Suppressor macrophage treated with lipopolysaccharide for 4 hours (primary cell): ENCODE measurements around the gene S100PBP.
"Not testable (repeated sequence)": the region's sequence is repeated elsewhere in the genome, so short reads cannot be mapped to it uniquely, and the experiment has no call there.

Source experiments
- DNase-seq: peaks from one replicate; pipeline ENCODE4 v3.0.0-alpha.2; 2020

Gene S100PBP

GRCh38 chr1:32786856-32787255, 30.6 kb upstream of the S100PBP start:
- peak; percentile 13 for DNase-seq

GRCh38 chr1:32789356-32789755, 28.1 kb upstream of the S100PBP start:
- DNase-seq: peak; percentile 58

GRCh38 chr1:32791881-32792280, 25.6 kb upstream of the S100PBP start:
- no peak for DNase-seq

- not testable (repeated sequence) for DNase-seq
These were observed 21.7 kb upstream of the S100PBP start for GRCh38 chr1:32795763-32796162.

DNA sequence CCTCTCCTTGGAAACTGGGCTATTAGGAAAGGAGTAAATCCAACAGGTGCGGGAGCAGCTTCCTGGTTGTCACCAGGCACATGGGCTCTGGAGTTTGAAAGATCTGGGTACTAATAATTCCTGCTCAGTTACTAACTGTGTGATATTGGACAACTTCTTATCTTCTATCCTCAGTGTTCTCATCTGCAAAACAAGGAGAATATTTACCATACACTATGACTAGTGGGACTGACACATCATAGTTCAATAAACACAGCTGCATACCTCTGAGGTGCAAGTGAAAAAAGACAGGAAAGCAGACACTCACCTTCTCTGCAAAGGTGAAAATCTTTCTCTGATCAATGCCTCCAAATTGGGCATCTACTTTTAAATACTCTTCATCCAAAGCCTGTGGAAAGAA, 20.0 kb upstream of the S100PBP start:
- DNase-seq: no peak

DNA sequence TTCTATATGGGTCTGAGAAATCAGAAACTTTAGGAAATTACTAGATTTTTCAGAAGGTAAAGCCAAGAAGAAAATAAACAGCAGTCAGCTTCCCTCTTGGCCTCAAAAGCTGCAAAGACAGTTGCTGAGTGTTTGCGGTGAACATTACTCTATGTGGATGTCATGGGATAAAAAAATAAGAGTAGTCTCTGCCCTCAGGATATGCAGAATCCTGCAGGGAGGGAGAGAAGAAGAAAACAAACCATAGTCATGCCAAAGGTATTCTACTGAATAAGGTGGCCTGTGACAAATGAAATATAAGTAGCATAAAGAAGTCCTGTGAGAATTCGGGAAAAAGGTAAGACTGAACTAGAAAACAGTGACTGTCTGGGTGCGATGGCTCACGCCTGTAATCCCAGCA, 19.3 kb upstream of the S100PBP start:
- DNase-seq: no peak

DNA sequence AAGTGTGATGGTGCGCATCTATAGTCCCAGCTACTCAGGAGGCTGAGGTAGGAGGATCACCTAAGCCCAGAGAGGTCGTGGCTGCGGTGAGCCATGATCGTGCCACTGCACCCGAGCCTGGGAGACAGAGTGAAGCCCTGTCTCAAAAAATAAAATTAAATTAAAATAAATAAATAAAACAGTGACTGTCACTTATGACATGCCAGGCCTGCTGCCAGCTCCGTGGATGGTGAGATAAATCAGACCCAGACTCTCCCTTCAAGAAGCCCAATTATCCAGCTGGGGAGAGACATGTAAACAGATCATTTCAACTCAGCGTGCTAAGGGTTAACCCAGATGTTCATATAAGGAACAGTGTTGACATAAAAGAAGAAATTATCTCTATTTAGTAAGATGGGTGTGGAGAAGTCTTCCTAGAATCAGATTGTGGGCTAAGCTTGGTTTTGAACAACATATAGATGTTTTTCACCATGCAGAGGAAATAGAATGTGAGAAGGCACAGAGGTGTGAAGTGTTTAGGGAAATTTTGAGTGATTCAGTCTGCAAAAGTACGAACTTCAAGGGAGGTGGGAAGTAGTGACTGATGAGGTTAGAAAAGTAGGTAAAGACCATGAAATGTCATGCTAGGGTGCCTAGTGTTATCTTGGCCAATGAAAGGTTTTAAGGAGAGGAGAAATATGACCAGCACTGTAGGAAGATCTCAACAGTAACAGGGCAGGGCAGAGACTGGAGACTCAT, 18.6 kb upstream of the S100PBP start:
- DNase-seq: no peak

- no peak for DNase-seq
These were observed 16.2 kb upstream of the S100PBP start for GRCh38 chr1:32801096-32801715.

DNA sequence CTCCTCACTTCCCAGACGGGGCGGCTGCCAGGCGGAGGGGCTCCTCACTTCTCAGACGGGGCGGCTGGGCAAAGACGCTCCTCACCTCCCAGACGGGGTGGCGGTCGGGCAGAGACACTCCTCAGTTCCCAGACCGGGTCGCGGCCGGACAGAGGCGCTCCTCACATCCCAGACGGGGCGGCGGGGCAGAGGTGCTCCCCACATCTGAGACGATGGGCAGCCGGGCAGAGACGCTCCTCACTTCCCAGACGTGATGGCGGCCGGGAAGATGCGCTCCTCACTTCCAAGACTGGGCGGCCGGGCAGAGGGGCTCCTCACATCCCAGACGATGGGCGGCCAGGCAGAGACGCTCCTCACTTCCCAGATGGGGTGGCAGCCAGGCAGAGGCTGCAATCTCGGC, 13.0 kb upstream of the S100PBP start:
- DNase-seq: not testable (repeated sequence)

- no peak for DNase-seq
These were observed 11.2 kb upstream of the S100PBP start for GRCh38 chr1:32806290-32806689.

DNA sequence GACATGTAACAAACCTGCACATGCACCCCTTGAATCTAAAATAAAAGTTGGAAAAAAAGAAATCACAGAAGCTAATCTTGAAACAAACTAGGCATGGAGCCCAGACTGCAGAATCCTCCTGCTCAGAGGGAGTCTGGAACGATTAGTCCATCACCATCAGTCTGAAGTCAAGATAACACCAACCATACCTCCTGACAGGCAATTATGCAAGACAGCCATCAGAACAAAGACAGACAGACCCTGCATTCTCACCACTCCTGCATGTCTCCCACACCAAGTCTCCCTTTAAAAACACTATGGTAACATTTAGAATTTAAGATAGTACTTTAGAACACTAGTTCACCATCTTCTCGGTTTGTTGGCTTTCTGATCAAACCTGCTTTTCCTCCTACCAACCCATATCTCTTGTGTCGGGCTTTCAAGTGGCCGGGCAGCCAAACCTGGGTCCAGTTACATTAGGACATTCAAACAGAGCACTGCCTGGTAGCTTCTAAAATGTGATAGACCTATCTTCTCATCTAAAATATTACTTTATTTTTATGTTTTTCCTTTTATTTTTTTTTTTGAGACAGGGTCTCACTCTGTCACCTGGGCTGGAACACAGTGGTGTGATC, 10.4 kb upstream of the S100PBP start:
- DNase-seq: no peak

- no peak for DNase-seq
These were observed 8.9 kb upstream of the S100PBP start for GRCh38 chr1:32808580-32808979.

- DNase-seq: no peak
These were observed 7.1 kb upstream of the S100PBP start for GRCh38 chr1:32810358-32810757.

- DNase-seq: no peak
These were observed 6.2 kb upstream of the S100PBP start for GRCh38 chr1:32811265-32811664.

DNA sequence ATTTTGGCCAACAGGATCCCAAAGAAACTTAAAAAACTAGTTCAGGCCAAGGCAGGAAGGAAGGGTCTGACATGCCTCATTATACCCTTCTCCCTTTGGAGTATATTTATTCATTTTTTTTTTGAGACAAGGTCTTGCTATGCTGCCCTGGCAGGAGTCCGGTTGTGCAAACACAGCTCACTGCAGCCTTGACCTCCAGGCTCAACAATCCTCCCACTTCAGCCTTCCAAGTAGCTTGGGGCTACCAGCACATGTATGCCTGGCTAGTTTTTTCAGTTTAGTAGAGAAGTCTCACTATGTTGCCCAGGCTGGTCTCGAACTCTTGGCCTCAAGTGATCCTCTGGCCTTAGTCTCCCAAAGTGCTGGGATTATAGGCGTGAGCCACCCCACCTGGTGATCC, 5.5 kb upstream of the S100PBP start:
- no peak for DNase-seq

DNA sequence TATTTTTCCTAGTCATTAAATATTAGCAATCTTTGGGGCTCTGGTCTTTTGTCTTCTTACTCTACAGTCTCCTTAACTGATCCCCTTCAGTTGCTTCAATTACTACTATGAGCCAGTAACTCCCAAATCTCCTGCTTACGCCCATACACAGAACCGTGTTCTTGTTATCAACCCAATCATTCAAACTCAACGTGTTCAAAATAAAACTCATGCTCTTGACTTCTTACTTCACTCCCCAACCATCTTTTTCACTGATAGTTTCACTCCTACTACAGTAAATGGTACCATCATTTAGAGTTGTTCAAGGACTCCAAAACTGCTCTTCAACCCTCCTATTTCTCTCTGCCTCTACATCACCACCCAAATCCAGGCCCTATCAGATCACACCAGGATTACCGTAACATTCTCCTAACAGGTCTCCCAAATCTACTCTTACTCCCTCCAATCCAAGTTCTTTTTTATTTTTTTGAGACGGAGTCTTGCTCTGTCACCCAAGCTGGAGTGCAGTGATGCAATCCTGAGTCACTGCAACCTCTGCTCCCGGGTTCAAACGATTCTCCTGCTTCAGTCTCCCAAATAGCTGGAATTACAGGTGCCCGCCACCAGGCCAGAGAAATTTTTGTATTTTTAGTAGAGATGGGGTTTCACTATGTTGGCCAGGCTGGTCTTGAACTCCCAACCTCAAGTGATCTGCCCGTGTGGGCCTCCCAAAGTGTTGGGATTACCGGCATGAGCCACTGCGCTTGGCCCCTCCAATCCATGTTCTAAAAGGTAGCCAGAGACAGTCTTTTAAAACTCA, 3.3 kb upstream of the S100PBP start:
- DNase-seq: peak; percentile 19

- DNase-seq: peak; percentile 43
These were observed 736 bp upstream of the S100PBP start for GRCh38 chr1:32816676-32817158.

DNA sequence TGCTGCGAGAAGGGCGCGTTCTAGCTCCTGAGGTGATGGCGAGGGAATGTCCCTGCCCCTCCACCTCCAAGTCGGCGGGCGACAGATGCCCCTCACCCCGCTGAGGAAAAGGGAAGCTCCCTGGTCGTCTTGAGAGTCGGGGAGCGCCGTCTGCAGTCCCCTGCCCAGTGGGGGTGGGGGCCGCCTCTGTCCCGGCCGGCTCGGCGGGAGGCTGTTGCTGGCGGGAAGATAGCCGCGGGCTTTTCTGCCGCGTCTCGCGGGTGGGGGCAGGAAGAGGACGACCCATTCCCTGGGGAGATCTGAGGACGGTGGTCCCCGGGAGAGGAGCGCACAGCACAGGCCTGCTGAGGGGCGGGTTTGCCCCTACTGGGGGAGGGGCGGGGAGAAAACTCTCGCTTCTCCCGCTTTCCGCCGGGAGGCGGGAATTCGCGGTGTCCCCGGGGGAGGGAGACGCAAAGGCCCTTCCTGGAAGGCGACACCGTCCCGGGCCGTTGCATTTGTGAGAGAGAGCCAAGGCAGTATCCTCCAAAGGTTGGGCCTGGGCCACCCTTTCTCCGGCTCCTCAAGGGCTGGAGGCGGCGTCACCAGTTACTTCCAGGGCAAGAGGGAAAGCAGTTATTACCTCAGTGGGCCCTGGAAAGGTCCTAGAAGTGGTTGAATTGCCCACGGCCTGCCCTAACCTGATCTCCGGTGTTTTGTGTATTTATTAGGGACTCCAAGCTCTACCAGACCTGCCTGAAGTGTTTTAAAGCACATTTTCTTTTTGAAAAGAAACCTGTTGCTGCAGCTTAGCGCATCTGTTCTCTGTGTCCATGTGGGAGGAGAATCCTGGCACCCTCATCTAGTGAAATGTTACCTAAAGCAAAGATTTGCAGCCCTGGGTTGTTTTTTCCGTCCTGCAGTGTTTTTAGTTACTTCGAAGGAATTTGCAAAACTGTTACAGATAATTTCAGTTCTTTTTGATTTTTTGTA, 648 bp downstream of the S100PBP start:
- DNase-seq: peak; percentile 43

DNA sequence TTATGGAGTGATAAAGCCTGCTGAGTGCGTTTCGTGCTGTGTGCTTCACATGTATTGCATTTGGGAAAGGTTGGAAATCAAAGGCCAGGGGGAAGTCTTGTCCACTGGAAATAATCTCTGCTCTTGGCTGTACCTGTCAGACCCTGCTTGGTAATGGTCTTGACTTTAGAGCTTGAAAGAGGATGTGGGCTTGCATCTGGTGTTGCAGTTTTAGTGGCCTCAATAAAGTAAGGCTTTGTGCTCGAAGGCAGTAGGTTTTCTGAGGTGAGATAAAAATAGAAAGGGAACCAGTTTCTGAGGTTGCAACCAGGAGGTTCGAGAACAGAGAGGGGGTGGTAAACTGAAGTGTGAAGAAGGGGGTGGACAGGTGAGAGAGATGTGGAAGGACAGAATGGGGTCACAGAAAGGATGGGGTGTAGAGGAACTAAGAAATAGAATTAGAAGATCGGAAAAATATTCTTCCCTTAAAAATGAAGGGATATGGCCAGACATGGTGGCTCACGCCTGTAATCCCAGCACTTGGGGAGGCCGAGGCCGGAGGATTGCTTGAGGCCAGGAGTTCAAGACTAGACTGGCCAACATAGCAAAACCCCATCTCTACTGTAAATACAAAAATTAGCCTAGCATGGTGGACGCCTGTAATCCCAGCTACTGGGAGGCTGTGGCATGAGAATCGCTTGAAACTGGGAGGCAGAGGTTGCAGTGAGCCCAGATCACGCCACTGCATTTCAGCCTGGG, 1.5 kb downstream of the S100PBP start:
- DNase-seq: no peak

DNA sequence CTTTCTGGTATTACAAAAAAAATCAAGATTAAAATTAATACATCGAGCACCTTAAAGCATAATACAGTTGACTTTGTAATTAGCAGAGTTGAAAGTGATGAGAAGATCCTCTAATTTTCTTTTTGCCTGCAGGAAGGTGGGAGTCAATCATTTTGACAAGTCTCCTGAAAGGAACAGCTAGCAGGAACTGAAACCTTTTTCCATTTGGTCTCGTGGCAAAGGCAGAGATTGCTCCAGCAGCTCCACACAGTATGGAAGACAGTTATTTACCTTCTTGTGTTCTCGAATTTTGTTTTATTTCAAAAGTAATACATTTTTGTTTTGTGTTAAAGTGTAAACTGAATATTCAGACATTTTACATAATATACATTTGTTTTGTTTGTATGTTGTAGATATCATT, 7.7 kb downstream of the S100PBP start:
- DNase-seq: peak; percentile 21

DNA sequence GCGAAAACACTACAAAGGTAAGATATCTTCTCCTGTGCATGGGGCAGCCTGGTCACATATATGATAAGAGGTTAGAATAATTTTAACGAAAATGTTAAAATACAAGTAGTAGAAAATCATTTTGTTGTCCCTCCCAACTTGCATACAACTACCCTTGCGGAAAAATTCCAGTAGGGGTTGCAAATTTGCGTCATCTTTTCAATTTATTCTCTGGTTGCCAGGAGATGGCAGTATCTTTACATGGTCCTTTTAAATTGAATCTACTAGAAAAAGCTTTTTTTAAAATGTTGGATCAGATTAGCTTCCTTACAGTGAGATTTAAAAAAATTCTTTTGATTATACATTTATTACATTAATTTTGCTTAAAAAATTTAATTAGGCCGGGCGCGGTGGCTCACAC, 10.9 kb downstream of the S100PBP start:
- peak; percentile 16 for DNase-seq
